Calu3 (cell line): ENCODE results near the gene FAM204A. TPM values are rescaled to one million over a fixed set of nuclear protein-coding genes. Genes with fewer than 3 reads are reported as not detected.

Source experiments
- BruUV-seq: library from RNA; stranded (reverse); fragments of 400-500 nt; replicated peaks from 2 replicates; lab custom pipeline; 2021; lab: Mats Ljungman, UMichigan
- CTCF ChIA-PET: fragments of 300-600 bp; sonication (Branson Sonifier 250); formaldehyde crosslinking; loops from one replicate; lab custom pipeline; 2022; ENCODE audit warnings: antibody characterized with exemption; lab: Charles Lee
- DNase-seq: peaks from one replicate; pipeline ENCODE4 v3.0.0; 2022
- H3K27ac Mint-ChIP-seq: one replicate; pipeline ENCODE4 v1.8.0; 2022; ENCODE audit warnings: mixed read lengths; ENCODE audit not compliant: unreplicated experiment
- H3K27me3 Mint-ChIP-seq: one replicate; pipeline ENCODE4 v1.8.0; 2022; ENCODE audit warnings: mixed read lengths; ENCODE audit not compliant: unreplicated experiment
- H3K36me3 Mint-ChIP-seq: one replicate; pipeline ENCODE4 v1.8.0; 2022; ENCODE audit warnings: mild to moderate bottlenecking, moderate library complexity, mixed read lengths; ENCODE audit not compliant: insufficient read depth, unreplicated experiment
- H3K4me1 Mint-ChIP-seq: one replicate; pipeline ENCODE4 v1.8.0; 2022; ENCODE audit warnings: mild to moderate bottlenecking, low read depth, mixed read lengths; ENCODE audit not compliant: unreplicated experiment
- H3K4me3 Mint-ChIP-seq: one replicate; pipeline ENCODE4 v1.8.0; 2022; ENCODE audit warnings: mild to moderate bottlenecking, low read depth, moderate library complexity, mixed read lengths; ENCODE audit not compliant: unreplicated experiment
- H3K9me3 Mint-ChIP-seq: one replicate; pipeline ENCODE4 v1.8.0; 2022; ENCODE audit warnings: low read depth, mixed read lengths; ENCODE audit not compliant: unreplicated experiment
- intact Hi-C: fragments of 100-400 bp; cut with micrococcal nuclease; formaldehyde crosslinking; loops from one replicate; pipeline ENCODE4 v1.10.0; 2022; ENCODE audit not compliant: unreplicated experiment
- total RNA-seq: library from RNA; stranded (reverse); gene quantifications from 2 replicates; pipeline ENCODE4 v1.2.3, GENCODE V29; 2022
- TF ChIP-seq, protein P1 (sequence below): fragments of 200-600 bp; IDR thresholded peaks from one replicate; pipeline ENCODE4 v1.8.0; 2022; ENCODE audit warnings: antibody characterized with exemption; ENCODE audit not compliant: unreplicated experiment

FAM204A gene
- total RNA-seq, 1 experiment from 2014 or later, result 34.0 TPM

DNA sequence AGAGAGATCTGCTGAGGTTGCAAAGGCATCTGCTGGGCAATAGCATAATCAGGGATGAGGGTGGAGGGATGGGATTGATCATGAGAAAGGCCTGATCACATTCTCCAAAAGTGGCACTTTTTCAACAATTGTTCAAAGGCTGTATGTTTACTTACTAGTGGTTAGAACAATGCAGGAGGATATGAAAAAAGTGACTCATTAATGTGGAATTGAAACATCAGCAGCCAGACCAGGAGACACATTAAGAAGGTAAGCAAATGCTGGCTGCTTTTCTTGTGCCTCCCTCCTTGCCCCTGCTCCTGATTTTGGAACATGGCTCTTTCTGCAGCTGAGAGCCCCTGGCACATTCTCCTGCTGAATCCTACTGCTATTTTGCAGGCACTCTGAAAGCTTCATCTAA, 63.5 kb downstream of the FAM204A start:
- Mint-ChIP-seq H3K4me3 (no peak overlapping the region), H3K27me3 (peaks cover 13% of the 10 kb centered on the region), H3K9me3 (peaks cover 2% of the 10 kb centered on the region), H3K27ac (no peak overlapping the region), H3K4me1 (no peaks in the 10 kb centered on the region), H3K36me3 (no peaks in the 10 kb centered on the region)
- intact Hi-C loops, result no loop called here
- TF ChIP-seq, protein P1, sequence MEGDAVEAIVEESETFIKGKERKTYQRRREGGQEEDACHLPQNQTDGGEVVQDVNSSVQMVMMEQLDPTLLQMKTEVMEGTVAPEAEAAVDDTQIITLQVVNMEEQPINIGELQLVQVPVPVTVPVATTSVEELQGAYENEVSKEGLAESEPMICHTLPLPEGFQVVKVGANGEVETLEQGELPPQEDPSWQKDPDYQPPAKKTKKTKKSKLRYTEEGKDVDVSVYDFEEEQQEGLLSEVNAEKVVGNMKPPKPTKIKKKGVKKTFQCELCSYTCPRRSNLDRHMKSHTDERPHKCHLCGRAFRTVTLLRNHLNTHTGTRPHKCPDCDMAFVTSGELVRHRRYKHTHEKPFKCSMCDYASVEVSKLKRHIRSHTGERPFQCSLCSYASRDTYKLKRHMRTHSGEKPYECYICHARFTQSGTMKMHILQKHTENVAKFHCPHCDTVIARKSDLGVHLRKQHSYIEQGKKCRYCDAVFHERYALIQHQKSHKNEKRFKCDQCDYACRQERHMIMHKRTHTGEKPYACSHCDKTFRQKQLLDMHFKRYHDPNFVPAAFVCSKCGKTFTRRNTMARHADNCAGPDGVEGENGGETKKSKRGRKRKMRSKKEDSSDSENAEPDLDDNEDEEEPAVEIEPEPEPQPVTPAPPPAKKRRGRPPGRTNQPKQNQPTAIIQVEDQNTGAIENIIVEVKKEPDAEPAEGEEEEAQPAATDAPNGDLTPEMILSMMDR, result no peak
- DNase-seq, result no peak
- CTCF ChIA-PET, result no interaction called here
- no TSS peak for BruUV-seq

DNA sequence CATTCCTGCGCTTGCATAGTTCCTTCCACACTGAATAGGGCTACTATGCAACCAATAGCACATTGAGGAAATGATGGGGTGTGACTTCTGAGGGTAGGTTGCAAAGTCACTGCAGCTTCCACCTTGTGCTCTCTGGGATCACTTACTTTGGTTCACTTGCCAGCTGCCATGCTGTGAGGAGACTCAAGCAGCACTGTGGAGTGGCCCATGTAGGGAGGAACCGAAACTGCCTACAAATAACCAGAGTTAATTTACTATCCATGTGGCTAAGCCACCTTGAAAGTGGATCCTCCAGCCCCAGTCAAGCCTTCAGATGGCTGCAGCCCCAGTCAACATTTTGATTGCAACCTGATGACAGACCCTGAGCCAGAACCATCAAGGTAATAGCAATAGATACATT, 64.3 kb downstream of the FAM204A start:
- Mint-ChIP-seq H3K36me3 (no peaks in the 10 kb centered on the region), H3K4me1 (no peaks in the 10 kb centered on the region), H3K4me3 (no peak overlapping the region), H3K9me3 (peaks cover under 1% of the 10 kb centered on the region), H3K27ac (no peak overlapping the region), H3K27me3 (peaks cover 13% of the 10 kb centered on the region)
- no TSS peak for BruUV-seq
- DNase-seq, result no peak
- TF ChIP-seq, protein P1, result no peak
- CTCF ChIA-PET, result no interaction called here
- intact Hi-C loops, result no loop called here

DNA sequence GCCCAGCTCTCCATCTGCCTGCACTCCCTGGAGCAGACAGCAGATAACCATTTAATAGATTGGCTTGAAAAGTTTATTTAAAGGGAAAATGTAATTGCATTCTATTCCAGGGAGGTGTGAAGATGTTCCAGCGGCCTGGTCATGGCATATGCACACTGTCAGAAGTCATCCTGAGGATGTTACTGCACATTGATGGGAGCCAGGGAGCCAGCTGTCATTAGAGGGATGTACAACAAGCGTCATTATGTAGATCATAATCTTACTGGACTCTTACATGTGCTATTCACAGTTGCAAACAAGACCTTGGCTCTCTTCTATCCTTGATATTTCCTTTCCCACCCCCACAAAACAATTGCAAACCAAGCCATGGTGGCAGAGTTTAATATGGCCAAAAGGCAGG, 65.4 kb downstream of the FAM204A start:
- Mint-ChIP-seq H3K9me3 (no peaks in the 10 kb centered on the region), H3K27ac (no peak overlapping the region), H3K4me3 (no peak overlapping the region), H3K27me3 (peaks cover 13% of the 10 kb centered on the region), H3K4me1 (no peaks in the 10 kb centered on the region), H3K36me3 (no peaks in the 10 kb centered on the region)
- DNase-seq, result no peak
- no TSS peak for BruUV-seq
- intact Hi-C loops, result no loop called here
- CTCF ChIA-PET, result no interaction called here
- TF ChIP-seq, protein P1, result no peak

DNA sequence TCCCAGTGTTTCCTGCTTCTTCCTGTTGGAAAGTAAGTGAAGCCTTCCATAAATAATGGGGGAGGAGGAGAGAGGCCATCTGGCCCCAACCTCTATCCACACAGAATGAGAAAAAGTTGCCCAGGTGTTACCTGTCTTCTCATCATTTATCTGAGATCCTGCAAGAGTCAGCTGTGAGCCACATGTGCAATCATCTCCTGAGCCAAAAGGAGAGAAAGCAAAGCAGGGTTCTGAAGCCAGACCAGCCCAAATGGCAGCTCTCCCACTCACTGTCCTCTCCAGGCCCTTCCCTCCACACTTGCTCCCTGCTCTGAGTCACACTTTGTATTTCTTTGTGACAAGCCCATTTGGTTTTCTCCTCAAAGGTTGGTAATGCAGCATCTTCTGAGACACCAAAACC, 65.9 kb downstream of the FAM204A start:
- no peak for DNase-seq
- Mint-ChIP-seq H3K27me3 (peaks cover 13% of the 10 kb centered on the region), H3K9me3 (no peaks in the 10 kb centered on the region), H3K4me3 (no peak overlapping the region), H3K4me1 (no peaks in the 10 kb centered on the region), H3K36me3 (no peaks in the 10 kb centered on the region), H3K27ac (no peak overlapping the region)
- BruUV-seq, result no TSS peak
- intact Hi-C loops, result no loop called here
- CTCF ChIA-PET, result no interaction called here
- TF ChIP-seq, protein P1, result no peak
